HUES48 (cell line): Measurements from ENCODE around the gene GPATCH1.
"Not testable (repeated sequence)": the region's sequence is repeated elsewhere in the genome, so short reads cannot be mapped to it uniquely, and the experiment has no call there.

Experiments used
- H3K27ac ChIP-seq: one replicate; pipeline ENCODE4 v1.7.0; 2013; ENCODE audit warnings: low read depth, low read length, inconsistent platforms
- H3K27me3 ChIP-seq: 2 replicates; pipeline ENCODE4 v1.6.1; 2013; ENCODE audit warnings: mild to moderate bottlenecking, low read length; ENCODE audit not compliant: control insufficient read depth, insufficient read depth
- H3K36me3 ChIP-seq: 2 replicates; pipeline ENCODE4 v1.6.1; 2013; ENCODE audit warnings: low read length; ENCODE audit not compliant: control insufficient read depth, insufficient read depth
- H3K4me1 ChIP-seq: 2 replicates; pipeline ENCODE4 v1.6.1; 2013; ENCODE audit warnings: mild to moderate bottlenecking, low read length; ENCODE audit not compliant: control insufficient read depth, insufficient read depth
- H3K4me3 ChIP-seq: 2 replicates; pipeline ENCODE4 v1.5.1; 2013; ENCODE audit warnings: mild to moderate bottlenecking, low read depth, low read length
- H3K9ac ChIP-seq: 2 replicates; pipeline ENCODE4 v1.6.1; 2013; ENCODE audit warnings: mild to moderate bottlenecking, low read depth, low read length, moderate library complexity
- H3K9me3 ChIP-seq: 2 replicates; pipeline ENCODE4 v1.6.1; 2013; ENCODE audit warnings: low read length; ENCODE audit not compliant: control insufficient read depth, insufficient read depth

GPATCH1 gene

DNA sequence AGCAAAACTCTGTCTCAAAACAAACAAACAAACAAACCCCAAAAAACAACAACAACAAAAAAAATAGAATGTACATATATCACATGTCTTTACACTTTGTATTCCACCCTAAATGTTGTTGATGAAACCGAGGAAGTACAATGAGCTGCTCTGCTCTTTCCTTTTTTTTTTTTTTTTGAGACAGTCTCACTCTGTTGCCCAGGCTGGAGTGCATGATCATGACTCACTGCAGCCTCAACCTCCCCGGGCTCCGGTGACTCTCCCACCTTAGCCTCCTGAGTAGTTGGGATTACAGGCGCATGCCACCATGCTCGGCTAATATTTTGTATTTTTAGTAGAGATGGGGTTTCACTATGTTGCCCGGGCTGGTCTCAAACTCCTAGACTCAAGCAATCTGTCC lies 82.5 kb downstream of the GPATCH1 start:
- Histone ChIP-seq H3K9ac (no peak overlapping the region), H3K4me3 (no peak overlapping the region), H3K4me1 (no peaks in the 10 kb centered on the region), H3K27me3 (no peaks in the 10 kb centered on the region), H3K9me3 (no peaks in the 10 kb centered on the region), H3K27ac (no peak overlapping the region), H3K36me3 (no peaks in the 10 kb centered on the region)

DNA sequence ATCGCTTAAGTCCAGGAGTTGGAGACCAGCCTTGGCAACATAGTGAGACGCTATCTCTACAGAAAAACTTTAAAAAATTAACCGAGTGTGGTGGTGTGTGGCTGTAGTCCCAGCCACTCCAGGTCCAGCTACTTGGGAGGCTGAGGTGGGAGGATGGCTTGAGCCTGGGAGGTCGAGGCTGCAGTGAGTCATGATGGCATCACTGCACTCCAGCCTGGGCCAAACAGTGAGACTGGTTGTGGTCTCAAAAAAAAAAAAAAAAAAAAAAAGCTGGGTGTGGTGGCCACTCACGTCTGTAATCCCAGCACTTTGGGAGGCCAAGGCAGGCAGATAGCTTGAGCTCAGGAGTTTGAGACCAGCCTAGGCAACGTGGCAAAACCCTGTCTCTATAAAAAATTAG lies 85.1 kb downstream of the GPATCH1 start:
- not testable (repeated sequence) for H3K4me3 ChIP-seq, H3K9me3 ChIP-seq

DNA sequence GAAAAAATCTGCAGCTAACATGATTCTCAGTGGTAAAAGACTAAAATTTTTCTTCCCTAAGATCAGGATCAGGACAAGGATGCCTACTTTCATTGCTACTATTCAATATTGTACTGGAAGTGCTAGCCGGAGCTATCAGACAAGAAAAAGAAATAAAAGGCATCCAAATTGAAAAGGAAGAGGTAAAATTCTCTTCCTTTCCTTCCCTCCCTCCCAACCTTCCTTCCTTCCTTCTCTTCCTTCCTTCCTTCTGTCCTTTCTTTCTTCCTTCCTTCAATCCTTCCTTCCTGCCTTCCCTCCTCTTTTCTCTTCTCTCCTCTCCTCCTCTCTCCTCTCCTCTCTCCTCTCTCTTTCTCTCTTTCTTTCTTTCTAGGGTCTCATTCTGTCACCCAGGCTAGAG lies 86.5 kb downstream of the GPATCH1 start:
- Histone ChIP-seq H3K27ac (no peak overlapping the region), H3K4me3 (no peak overlapping the region), H3K9me3 (no peaks in the 10 kb centered on the region), H3K9ac (no peak overlapping the region), H3K27me3 (no peaks in the 10 kb centered on the region), H3K36me3 (no peaks in the 10 kb centered on the region), H3K4me1 (no peaks in the 10 kb centered on the region)

More for the DNA sequence above, 85.1 kb downstream of the GPATCH1 start:
- H3K4me1 ChIP-seq, H3K27ac ChIP-seq, H3K36me3 ChIP-seq, H3K9ac ChIP-seq, H3K27me3 ChIP-seq: not testable (repeated sequence)

DNA sequence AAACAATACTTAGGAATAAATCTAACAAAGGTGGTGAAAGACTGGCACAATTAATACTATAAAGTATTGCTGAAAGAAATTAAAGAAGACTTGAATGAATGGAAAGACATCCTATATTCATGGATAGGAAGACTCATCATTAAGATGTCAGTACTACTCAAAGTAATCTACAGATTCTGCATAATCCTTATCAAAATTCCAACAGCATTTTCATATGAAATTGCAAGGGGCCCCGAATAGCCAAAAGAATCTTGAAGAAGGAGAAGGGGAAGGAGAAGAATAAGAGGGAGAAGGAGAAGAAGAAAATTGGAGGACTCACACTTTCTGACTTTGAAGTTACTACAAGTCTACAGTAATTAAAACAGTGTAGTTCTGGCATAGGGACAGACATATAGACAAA lies 87.5 kb downstream of the GPATCH1 start:
- no peaks in the 10 kb centered on the region for H3K36me3 ChIP-seq
- H3K27ac ChIP-seq = no peak overlapping the region
- H3K4me3 ChIP-seq = no peak overlapping the region
- H3K4me1 ChIP-seq = no peaks in the 10 kb centered on the region
- H3K27me3 ChIP-seq = no peaks in the 10 kb centered on the region
- no peaks in the 10 kb centered on the region for H3K9me3 ChIP-seq
- H3K9ac ChIP-seq = no peak overlapping the region

DNA sequence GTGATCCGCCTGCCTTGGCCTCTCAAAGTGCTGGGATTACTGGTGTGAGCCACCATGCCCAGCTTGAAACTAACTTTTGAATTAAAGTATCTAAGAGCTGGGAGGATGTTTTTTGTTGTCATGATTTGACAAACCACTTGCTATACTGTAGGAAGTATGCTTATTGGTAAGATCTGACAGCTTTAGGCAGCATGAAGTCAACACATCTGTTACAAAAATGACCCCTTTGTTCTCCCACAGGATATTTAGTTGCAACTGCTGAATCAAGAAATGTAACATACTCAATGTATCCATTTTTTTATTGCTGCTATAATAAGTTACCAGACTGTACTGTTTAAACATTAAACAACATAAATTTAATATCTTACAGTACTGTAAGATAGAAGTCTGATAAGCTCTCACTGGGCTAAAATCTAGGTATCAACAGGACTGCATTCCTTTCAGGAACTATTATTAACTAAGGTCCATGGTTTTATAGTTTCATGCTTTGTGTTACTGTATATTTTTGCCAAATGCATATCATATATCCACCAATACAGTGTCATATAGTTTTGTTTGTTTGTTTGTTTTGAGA lies 90.3 kb downstream of the GPATCH1 start:
- Histone ChIP-seq H3K27ac (no peak overlapping the region), H3K9ac (no peak overlapping the region), H3K27me3 (no peaks in the 10 kb centered on the region), H3K4me1 (no peaks in the 10 kb centered on the region; the same call in 1 of the 2 replicates), H3K4me3 (no peak overlapping the region), H3K9me3 (no peaks in the 10 kb centered on the region), H3K36me3 (no peaks in the 10 kb centered on the region)

DNA sequence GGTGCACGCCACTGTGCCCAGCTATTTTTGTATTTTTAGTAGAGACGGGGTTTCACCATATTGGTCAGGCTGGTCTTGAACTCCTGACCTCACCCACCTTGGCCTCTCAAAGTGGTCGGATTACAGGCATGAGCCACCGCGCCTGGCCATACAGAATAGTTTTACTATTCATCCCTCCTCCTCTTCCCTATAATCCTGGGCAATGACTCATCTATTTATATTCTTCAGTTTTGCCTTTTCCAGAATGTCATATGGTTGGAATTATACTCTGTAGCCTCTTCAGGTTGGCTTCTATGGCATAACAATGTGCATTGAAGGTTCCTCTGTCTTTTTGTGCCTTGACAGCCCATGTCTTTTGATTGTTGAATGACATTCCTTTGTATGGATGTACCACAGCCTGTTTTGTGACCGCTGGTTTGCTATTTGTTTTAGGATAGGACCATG lies 91.0 kb downstream of the GPATCH1 start:
- H3K9me3 ChIP-seq = no peaks in the 10 kb centered on the region
- H3K27ac ChIP-seq = no peak overlapping the region
- no peaks in the 10 kb centered on the region for H3K27me3 ChIP-seq
- no peak overlapping the region for H3K9ac ChIP-seq
- no peaks in the 10 kb centered on the region; the same call in 1 of the 2 replicates for H3K4me1 ChIP-seq
- no peak overlapping the region for H3K4me3 ChIP-seq
- no peaks in the 10 kb centered on the region for H3K36me3 ChIP-seq

DNA sequence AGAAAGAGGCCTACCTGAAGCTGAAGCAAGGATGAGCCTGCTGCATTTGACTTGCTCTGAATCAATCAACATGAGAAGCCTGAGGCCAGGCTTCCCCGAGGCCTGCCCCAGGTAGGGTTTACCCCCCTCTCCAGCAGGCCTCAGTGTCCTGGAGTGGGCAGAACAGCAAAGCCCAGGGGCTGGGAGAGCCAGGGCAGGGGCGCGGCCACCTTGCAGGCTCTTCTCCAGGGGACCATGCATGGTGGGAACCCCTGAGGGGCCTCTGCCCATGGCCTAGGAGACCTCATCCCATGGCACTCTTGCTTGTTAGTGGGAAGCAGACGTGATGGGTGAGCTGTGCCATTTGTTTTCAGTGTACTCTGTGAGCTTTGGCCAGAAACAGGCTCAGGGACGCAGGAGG lies 93.2 kb downstream of the GPATCH1 start:
- no peak overlapping the region for H3K27ac ChIP-seq
- no peak overlapping the region for H3K4me3 ChIP-seq
- no peaks in the 10 kb centered on the region; the same call in 1 of the 2 replicates for H3K4me1 ChIP-seq

DNA sequence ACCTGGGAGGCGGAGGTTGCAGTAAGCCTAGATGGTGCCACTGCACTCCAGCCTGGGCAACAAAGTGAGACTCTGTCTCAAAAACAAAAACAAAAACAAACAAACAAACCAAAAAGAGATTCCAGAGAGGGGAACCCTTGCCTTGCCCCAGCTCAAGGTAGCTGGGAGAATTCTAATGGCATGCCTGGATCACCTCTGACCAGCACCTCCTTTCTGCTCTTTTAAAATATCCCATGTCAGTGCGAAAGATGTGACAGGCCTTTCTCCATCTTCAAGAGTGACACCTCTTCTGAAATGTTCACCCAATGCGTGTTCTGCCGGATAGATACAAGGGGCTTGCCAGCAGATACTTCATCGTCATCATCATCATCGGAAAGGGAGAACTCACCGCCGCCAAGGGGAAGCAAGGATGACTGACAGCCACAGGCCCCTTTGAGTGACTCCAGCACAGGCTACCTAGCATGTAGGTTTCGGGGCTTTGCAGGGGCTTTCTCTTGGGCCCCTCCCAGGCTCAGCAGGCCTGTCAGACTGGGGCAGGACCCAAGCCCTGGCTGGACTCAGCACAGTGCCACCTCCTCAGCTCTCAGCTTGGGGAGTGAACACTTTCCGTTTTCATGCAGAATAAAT lies 94.3 kb downstream of the GPATCH1 start:
- no peaks in the 10 kb centered on the region; the same call in 1 of the 2 replicates for H3K4me1 ChIP-seq
- no peak overlapping the region for H3K9ac ChIP-seq
- peaks cover 4% of the 10 kb centered on the region; the same call in 1 of the 2 replicates for H3K27me3 ChIP-seq
- H3K36me3 ChIP-seq = no peaks in the 10 kb centered on the region
- no peak overlapping the region; the same call in 1 of the 2 replicates for H3K4me3 ChIP-seq
- H3K27ac ChIP-seq = no peak overlapping the region
- no peaks in the 10 kb centered on the region for H3K9me3 ChIP-seq

More for the DNA sequence above, 93.2 kb downstream of the GPATCH1 start:
- Histone ChIP-seq H3K36me3 (no peaks in the 10 kb centered on the region), H3K9me3 (no peaks in the 10 kb centered on the region), H3K9ac (no peak overlapping the region), H3K27me3 (peaks cover 4% of the 10 kb centered on the region; the same call in 1 of the 2 replicates)

DNA sequence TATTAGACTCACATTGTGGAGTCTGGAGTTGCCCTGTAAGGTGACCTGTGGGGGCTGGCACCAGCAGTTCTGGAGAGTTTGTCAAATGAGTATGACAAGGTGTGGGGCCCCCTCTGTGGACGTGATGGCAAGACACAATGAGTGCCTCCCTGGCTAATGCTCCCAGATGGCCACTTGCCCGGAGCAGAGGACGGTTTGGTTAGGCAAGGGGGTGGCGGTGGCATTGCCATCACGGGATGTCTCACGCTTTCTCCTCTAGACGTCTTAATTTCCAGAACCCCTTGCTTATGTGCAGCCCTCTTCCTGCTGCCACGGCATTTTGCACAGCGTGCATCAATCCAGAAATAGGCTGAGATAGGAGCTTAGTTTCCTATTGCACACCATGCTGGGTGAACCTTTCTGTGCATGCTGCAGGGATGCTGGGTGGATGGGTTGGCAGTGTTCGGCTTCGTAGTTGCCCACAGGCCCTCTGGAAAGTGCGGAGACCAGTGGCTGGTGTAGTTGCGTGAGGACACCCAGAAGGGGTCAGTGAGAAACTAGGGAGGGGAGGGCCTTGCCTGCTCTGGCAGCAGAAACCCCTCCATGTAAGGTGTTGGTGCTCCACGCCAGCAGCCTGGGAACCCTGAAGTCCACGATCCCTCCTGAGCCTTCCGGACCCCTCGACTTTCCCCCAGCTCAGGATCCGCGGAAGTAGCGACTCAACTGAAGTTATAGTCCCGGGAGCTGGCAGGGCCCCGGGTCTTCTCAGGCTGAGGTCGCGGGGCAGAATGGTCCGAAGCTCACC lies 95.1 kb downstream of the GPATCH1 start:
- peak overlapping the region; percentile 81 for H3K4me3 ChIP-seq
- H3K27me3 ChIP-seq = peaks cover 4% of the 10 kb centered on the region; the same call in 1 of the 2 replicates

DNA sequence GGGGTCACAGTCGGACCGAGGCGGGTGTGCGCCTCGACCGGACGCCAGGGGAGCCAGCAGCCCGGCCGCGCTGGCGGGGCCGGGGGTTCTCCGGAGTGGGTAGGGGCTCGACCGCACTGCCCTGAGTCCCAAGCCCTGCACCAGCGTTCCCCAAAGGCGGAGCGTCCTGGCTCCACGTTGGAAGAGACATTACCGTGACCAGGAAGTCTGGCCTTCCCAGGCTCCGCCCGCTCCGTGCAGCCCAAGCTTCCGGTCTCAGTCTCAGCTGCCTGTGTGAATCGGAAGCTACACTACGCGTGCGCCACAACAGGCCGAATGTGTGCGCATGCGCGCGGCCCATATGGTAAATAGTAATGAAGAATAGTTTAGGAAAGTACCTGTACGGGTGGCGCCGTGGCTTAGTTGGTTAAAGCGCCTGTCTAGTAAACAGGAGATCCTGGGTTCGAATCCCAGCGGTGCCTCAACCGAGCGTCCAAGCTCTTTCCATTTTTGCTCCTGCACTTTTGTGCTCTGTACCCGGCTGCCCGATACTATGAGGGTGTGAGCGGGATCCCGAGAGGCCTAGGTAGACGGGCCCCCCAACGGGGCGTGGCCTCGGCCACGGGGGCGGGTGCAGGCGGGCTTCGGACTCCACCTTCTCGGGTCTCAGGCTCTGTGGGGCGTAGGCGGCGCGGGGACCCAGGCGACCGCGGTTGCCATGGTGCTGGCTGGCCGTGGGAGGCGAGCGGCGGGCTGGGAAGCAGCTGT lies 95.9 kb downstream of the GPATCH1 start:
- peak overlapping the region; percentile 81 for H3K4me3 ChIP-seq
- peak overlapping the region; percentile 85 for H3K9ac ChIP-seq
- H3K36me3 ChIP-seq = no peaks in the 10 kb centered on the region
- no peaks in the 10 kb centered on the region; the same call in 1 of the 2 replicates for H3K4me1 ChIP-seq
- H3K27me3 ChIP-seq = peaks cover 4% of the 10 kb centered on the region; the same call in 1 of the 2 replicates
- H3K9me3 ChIP-seq = no peaks in the 10 kb centered on the region
- H3K27ac ChIP-seq = peak overlapping the region; percentile 88

More for the DNA sequence above, 95.1 kb downstream of the GPATCH1 start:
- Histone ChIP-seq H3K9me3 (no peaks in the 10 kb centered on the region), H3K4me1 (no peaks in the 10 kb centered on the region; the same call in 1 of the 2 replicates), H3K9ac (peak overlapping the region; percentile 85), H3K36me3 (no peaks in the 10 kb centered on the region), H3K27ac (peak overlapping the region; percentile 88)
